Measurements from ENCODE around the gene LMO4. TPM values are rescaled to one million over a fixed set of nuclear protein-coding genes. Genes with fewer than 3 reads are reported as not detected.

LMO4 gene
- total RNA-seq, 2 donors from 2014 or later = 31.5 to 46.6 TPM

DNA sequence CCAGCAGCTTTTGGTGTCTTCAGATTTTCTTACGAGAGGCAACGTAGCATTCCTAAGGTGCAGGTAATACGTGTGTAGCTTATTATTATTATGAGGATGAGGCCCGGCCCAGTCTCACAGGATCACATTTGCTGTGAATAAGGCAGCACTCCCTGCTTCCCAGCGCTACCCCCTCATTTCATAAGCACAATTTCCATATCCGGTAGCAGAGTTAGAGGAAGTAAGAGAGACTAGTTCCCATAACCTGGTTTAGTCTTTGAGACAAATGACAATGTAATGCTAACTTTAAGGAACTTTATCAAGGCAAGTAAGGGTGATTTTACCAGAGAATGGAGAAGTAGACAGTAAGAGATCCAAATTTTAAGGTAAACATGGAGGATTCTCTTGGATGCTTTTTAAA is 14.6 kb upstream of the LMO4 start:
- DNase-seq (ENCODE audit: low spot score) (no peak), ATAC-seq (ENCODE audit: insufficient number of reproducible peaks, low FRiP score, low read depth) (no peak)
- Histone ChIP-seq H3K4me3 (no peak overlapping the region), H3K9me3 (no peaks in the 10 kb centered on the region), H3K27ac (no peak overlapping the region), H3K27me3 (replicated peaks; ENCODE audit: insufficient read depth) (no peaks in the 10 kb centered on the region), H3K36me3 (no peaks in the 10 kb centered on the region), H3K4me1 (ENCODE audit: control insufficient read depth in 1 of 2, low read depth in 2 of 2) (no peaks in the 10 kb centered on the region)
- TF ChIP-seq, protein P1, sequence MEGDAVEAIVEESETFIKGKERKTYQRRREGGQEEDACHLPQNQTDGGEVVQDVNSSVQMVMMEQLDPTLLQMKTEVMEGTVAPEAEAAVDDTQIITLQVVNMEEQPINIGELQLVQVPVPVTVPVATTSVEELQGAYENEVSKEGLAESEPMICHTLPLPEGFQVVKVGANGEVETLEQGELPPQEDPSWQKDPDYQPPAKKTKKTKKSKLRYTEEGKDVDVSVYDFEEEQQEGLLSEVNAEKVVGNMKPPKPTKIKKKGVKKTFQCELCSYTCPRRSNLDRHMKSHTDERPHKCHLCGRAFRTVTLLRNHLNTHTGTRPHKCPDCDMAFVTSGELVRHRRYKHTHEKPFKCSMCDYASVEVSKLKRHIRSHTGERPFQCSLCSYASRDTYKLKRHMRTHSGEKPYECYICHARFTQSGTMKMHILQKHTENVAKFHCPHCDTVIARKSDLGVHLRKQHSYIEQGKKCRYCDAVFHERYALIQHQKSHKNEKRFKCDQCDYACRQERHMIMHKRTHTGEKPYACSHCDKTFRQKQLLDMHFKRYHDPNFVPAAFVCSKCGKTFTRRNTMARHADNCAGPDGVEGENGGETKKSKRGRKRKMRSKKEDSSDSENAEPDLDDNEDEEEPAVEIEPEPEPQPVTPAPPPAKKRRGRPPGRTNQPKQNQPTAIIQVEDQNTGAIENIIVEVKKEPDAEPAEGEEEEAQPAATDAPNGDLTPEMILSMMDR (IDR thresholded peaks at IDR 0.05) = no peak

DNA sequence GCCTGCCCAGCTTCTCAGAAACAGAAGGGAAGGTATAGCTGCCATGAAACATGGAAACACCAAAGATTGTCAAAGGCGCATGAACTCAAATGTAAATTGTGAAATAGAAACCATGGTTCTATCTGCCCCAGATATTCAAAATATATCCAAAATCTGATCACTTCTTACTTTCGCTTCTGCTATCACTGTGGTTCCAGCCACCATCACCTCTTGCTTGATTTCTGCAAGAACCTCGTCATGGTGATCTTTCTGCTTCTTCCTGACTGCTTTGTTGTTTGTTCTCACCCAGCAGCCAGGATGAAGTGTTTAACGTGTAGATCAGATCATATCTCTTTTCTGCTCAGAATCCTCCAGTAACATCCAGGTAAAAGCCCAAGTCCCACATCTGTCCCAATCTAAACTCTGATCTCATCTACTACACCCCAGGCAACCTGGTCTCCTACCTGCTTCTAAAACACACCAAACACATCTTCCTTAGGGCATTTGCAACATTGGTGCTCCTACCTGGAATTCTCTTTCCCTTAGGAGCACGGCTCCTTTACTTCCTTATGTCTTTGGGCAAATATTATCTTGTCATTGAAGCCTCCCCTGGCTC is 10.5 kb upstream of the LMO4 start:
- ATAC-seq (ENCODE audit: insufficient number of reproducible peaks, low FRiP score, low read depth) = no peak
- DNase-seq (ENCODE audit: low spot score) = no peak
- Histone ChIP-seq H3K9me3 (no peaks in the 10 kb centered on the region), H3K36me3 (no peaks in the 10 kb centered on the region), H3K4me3 (no peak overlapping the region), H3K27me3 (replicated peaks; ENCODE audit: insufficient read depth) (no peaks in the 10 kb centered on the region), H3K27ac (no peak overlapping the region), H3K4me1 (ENCODE audit: control insufficient read depth in 1 of 2, low read depth in 2 of 2) (no peaks in the 10 kb centered on the region)
- TF ChIP-seq, protein P1 (IDR thresholded peaks at IDR 0.05) = no peak

DNA sequence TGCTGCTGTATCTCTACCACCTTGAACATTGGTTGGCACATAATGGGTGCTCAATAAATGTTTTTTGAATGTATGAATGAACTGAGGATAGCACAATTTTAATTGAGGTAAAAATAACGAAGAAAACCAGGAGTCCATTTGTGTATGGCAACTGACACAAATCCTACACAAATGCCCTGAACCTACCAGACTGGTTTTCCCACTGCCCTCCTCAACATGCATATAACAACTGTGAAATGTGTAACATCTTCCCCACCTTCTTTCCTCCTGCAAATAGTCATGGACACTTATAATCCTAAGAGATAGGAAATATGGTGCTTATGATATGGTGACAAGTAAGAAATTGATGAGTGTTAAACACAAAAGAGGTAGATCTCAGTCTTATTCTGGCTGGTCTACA is 9.9 kb upstream of the LMO4 start:
- Histone ChIP-seq H3K27ac (no peak overlapping the region), H3K9me3 (no peaks in the 10 kb centered on the region), H3K4me1 (ENCODE audit: control insufficient read depth in 1 of 2, low read depth in 2 of 2) (no peaks in the 10 kb centered on the region), H3K36me3 (no peaks in the 10 kb centered on the region), H3K4me3 (no peak overlapping the region), H3K27me3 (replicated peaks; ENCODE audit: insufficient read depth) (no peaks in the 10 kb centered on the region)
- TF ChIP-seq, protein P1 (IDR thresholded peaks at IDR 0.05) = no peak
- ATAC-seq (ENCODE audit: insufficient number of reproducible peaks, low FRiP score, low read depth) (no peak), DNase-seq (ENCODE audit: low spot score) (no peak)

DNA sequence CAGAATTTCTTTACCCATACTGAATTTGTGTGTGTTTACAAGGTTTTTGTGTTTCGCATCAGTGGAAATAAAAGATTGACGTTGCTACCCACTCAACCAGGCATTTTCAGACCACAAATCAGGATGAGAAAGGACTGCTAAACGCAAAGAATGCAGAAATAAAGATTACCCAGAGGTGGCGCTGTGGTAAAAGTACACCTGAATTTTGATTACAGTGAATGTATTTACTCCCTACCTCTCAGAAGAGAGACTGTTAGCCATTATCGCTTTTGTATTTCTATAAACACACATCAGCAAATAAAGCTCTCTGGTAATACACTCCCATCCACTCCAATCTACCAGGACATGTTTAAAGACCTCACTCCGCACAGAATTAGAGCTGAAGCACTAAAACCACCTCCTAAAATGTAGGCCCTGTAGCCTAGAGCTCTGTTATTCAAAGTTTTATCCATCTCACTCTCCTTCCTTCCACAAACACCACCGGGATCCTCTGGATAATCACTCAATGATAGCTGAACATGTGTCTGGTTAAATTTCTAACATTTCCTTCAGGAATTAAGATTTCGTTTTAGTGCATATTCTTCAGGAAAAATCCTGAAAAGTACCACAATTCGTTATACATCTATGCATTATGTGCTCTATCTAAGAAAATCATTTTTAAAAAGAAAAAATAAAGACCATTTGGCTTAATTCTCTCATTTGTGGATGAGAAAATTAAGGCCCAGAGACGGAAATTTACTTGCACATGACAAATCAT is 2.5 kb upstream of the LMO4 start:
- no peaks in the 10 kb centered on the region for H3K36me3 ChIP-seq
- DNase-seq (ENCODE audit: low spot score) = no peak
- TF ChIP-seq, protein P1 (IDR thresholded peaks at IDR 0.05) = peak; percentile 70
- H3K4me3 ChIP-seq = no peak overlapping the region
- no peak overlapping the region for H3K27ac ChIP-seq
- H3K27me3 ChIP-seq (replicated peaks; ENCODE audit: insufficient read depth) = no peaks in the 10 kb centered on the region
- H3K9me3 ChIP-seq = no peaks in the 10 kb centered on the region
- peaks cover 5 to 9% of the 10 kb centered on the region in 2 donors for H3K4me1 ChIP-seq (ENCODE audit: control insufficient read depth in 1 of 2, low read depth in 2 of 2)
- no peak for ATAC-seq (ENCODE audit: insufficient number of reproducible peaks, low FRiP score, low read depth)

DNA sequence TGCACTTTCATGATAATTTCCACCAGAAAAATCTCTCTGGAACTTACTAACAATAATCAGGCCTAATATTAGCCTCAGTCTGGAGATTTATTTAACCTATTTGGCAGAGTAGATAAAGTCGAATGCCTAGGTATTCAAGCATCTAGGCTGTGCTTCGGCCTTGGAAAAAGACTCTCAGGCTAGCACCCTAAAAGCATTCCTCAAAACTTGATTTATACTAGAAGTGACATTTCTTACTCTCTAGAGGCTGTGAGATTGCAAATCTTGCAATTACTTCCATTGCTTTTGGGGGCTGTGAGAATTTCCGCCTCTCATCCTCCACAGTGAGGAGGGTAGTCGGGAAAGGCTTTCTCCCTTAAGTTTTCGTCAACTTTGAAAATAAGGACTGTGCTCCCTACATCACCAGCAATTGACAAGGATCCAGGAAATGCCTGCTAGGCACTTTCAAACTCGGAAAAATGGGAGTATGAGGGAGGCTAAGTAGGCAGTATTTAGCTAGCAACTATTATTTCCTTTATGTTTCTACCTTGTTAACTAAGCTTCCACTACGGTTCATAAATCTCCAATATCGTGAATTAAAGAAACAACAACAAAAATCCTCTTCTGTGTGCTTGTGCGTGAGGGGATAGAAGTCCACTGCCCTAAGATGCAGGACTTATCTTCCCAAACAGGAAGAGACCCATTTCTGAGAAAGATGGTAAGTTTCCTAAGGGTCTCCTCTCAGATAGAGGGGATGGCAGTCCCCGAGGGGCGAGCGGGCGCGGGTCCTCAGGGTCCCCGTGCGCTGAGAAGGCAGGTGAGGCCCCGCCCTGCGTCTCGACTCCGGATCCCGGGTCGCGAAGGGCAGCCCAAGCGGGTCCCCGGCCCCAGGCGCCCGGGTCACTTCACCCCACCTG is 1.1 kb upstream of the LMO4 start:
- H3K9me3 ChIP-seq = no peaks in the 10 kb centered on the region
- TF ChIP-seq, protein P1 (IDR thresholded peaks at IDR 0.05) = no peak
- H3K27ac ChIP-seq = peak overlapping the region; percentile 99
- H3K4me3 ChIP-seq = peak overlapping the region; percentile 97
- no peaks in the 10 kb centered on the region for H3K27me3 ChIP-seq (replicated peaks; ENCODE audit: insufficient read depth)
- no peaks in the 10 kb centered on the region for H3K36me3 ChIP-seq
- ATAC-seq (ENCODE audit: insufficient number of reproducible peaks, low FRiP score, low read depth) (no peak), DNase-seq (ENCODE audit: low spot score) (no peak)
- H3K4me1 ChIP-seq (ENCODE audit: control insufficient read depth in 1 of 2, low read depth in 2 of 2) = peaks cover 9 to 17% of the 10 kb centered on the region in 2 donors
